ENCODE measurements around the gene P2RX1. TPM values are rescaled to one million over a fixed set of nuclear protein-coding genes. Genes with fewer than 3 reads are reported as not detected.
A peak's percentile ranks its signal among the peaks of the same experiment; 100 is the strongest.

Gene P2RX1
- total RNA-seq, 6 experiments from 2014 or later, result 0.08 TPM; not detected in 5

DNA sequence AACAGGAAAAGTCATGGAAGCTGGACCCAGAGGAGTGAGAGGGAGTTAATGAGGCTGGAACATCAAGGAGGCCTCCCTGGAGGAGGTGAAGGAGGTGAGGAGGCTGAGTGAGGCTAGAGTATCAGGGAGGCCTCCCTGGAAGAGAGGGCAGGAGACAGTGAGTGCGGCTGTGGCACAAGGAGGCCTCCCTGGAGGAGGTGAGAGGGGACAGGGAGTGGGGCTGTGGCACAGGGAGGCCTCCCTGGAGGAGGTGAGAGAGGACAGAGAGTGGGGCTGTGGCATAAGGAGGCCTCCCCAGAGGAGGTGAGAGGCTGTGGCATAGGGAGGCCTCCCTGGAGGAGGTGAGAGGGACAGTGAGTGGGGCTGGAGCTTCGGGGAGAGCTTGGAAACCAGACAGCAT lies 28.9 kb downstream of the P2RX1 start:
- H3K27ac Mint-ChIP-seq, result peak overlapping the region; percentile 98
- H3K36me3 Mint-ChIP-seq (ENCODE audit: low read depth), result no peaks in the 10 kb centered on the region
- no peak for DNase-seq
- no peaks in the 10 kb centered on the region for H3K9me3 Mint-ChIP-seq
- peaks cover 64% of the 10 kb centered on the region for H3K4me1 Mint-ChIP-seq (ENCODE audit: low read depth)
- H3K4me3 Mint-ChIP-seq, result no peak overlapping the region
- H3K27me3 Mint-ChIP-seq (ENCODE audit: insufficient read depth), result peaks cover 3% of the 10 kb centered on the region; the same call in 1 of the 2 replicates
- TF ChIP-seq, protein P1, sequence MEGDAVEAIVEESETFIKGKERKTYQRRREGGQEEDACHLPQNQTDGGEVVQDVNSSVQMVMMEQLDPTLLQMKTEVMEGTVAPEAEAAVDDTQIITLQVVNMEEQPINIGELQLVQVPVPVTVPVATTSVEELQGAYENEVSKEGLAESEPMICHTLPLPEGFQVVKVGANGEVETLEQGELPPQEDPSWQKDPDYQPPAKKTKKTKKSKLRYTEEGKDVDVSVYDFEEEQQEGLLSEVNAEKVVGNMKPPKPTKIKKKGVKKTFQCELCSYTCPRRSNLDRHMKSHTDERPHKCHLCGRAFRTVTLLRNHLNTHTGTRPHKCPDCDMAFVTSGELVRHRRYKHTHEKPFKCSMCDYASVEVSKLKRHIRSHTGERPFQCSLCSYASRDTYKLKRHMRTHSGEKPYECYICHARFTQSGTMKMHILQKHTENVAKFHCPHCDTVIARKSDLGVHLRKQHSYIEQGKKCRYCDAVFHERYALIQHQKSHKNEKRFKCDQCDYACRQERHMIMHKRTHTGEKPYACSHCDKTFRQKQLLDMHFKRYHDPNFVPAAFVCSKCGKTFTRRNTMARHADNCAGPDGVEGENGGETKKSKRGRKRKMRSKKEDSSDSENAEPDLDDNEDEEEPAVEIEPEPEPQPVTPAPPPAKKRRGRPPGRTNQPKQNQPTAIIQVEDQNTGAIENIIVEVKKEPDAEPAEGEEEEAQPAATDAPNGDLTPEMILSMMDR (IDR thresholded peaks at IDR 0.05), result no peak

DNA sequence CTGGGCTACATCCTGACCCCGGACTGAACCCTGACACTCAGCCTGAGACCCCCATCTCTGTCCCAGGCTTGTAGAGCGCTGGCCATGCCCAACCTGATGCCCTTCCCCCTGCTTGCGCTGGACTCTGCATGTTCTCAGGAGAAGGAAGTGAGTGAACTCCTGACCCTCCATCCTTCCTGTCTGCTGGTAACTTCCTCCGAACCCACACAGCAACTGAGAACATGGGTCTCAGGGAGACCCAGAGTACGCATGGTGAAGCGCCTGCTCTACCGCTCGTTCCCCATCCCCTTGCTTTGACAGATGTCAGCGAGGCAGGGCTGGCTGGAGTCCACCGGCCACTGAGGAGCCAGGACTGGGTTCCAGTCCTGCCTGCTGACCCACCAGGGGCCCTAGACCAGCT lies 29.5 kb downstream of the P2RX1 start:
- peaks cover 3% of the 10 kb centered on the region; the same call in 1 of the 2 replicates for H3K27me3 Mint-ChIP-seq (ENCODE audit: insufficient read depth)
- TF ChIP-seq, protein P1 (IDR thresholded peaks at IDR 0.05), result no peak
- H3K36me3 Mint-ChIP-seq (ENCODE audit: low read depth), result no peaks in the 10 kb centered on the region
- H3K9me3 Mint-ChIP-seq, result no peaks in the 10 kb centered on the region
- peaks cover 61% of the 10 kb centered on the region for H3K4me1 Mint-ChIP-seq (ENCODE audit: low read depth)
- H3K4me3 Mint-ChIP-seq, result no peak overlapping the region
- H3K27ac Mint-ChIP-seq, result peak overlapping the region; percentile 98
- DNase-seq, result no peak

DNA sequence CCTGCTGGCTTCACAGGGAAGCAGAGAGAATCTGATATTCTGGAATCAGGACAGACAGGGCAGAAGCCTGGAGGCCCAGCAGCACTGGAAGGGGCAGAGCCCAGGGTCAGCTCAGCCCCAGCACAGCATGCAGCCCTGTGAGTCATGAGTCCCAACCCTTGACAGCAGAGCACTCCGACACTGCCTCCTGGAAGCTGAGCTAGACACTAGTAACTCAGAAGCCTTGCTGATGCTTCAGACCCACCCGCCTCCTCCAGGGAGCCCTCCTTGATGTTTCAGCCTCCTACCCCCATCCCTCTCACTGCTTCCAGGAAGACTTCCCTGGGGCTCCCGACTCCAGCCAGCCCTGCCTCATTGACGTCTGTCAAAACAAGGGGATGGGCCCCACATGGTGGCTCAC lies 30.3 kb downstream of the P2RX1 start:
- peaks cover 53% of the 10 kb centered on the region for H3K4me1 Mint-ChIP-seq (ENCODE audit: low read depth)
- H3K27ac Mint-ChIP-seq, result peak overlapping the region; percentile 71
- peak; percentile 70 for DNase-seq
- no peak overlapping the region for H3K4me3 Mint-ChIP-seq
- H3K9me3 Mint-ChIP-seq, result no peaks in the 10 kb centered on the region
- H3K36me3 Mint-ChIP-seq (ENCODE audit: low read depth), result peaks cover 5% of the 10 kb centered on the region; the same call in 1 of the 2 replicates
- TF ChIP-seq, protein P1 (IDR thresholded peaks at IDR 0.05), result no peak
- H3K27me3 Mint-ChIP-seq (ENCODE audit: insufficient read depth), result no peaks in the 10 kb centered on the region

DNA sequence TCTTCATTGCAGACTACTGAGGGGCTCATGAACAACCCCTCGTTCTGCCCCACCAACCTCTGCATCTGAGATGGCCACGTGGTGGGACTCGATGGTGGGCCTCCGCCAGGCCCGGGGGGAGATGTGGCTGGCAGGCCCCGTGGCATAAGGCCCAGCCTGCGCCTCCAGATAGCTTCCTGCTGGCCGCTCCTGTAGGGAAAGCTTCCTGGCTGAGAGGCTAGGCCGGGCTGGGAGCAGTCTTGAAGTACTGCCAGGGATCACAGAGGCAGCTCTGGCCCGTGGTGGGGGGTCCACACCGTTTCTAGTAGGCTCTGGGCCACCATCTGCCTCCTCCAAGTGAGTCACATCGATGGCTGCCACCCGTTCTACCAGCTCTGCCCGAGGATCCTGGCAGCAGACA lies 31.0 kb downstream of the P2RX1 start:
- Mint-ChIP-seq H3K27ac (no peak overlapping the region), H3K4me1 (ENCODE audit: low read depth) (peaks cover 46% of the 10 kb centered on the region), H3K27me3 (ENCODE audit: insufficient read depth) (no peaks in the 10 kb centered on the region), H3K9me3 (no peaks in the 10 kb centered on the region), H3K4me3 (no peak overlapping the region), H3K36me3 (ENCODE audit: low read depth) (peaks cover 5% of the 10 kb centered on the region; the same call in 1 of the 2 replicates)
- TF ChIP-seq, protein P1 (IDR thresholded peaks at IDR 0.05), result no peak
- DNase-seq, result no peak

DNA sequence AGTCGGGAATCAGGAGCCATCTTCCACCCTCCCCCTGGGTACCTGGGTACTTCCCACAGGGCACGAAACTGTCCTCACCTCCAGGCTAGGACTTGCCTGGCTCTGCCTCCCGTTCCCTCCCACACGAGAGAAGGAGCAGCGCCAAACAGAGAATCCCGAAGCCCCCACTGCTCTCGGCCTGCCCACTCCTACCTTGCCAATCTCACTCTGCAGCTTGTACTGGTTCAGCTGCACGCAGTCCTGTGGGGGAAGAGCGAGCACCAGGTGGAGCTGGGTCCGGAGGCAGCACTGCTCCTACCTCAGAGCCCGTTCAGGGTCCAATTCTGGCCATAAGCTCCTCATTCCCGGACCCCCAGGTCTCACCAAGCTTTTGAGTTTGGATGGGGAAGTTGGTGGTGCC lies 32.1 kb downstream of the P2RX1 start:
- H3K36me3 Mint-ChIP-seq (ENCODE audit: low read depth), result peaks cover 5% of the 10 kb centered on the region; the same call in 1 of the 2 replicates
- TF ChIP-seq, protein P1 (IDR thresholded peaks at IDR 0.05), result no peak
- H3K4me1 Mint-ChIP-seq (ENCODE audit: low read depth), result peaks cover 43% of the 10 kb centered on the region
- H3K9me3 Mint-ChIP-seq, result no peaks in the 10 kb centered on the region
- no peak overlapping the region for H3K27ac Mint-ChIP-seq
- H3K27me3 Mint-ChIP-seq (ENCODE audit: insufficient read depth), result peaks cover 1% of the 10 kb centered on the region; the same call in 1 of the 2 replicates
- H3K4me3 Mint-ChIP-seq, result no peak overlapping the region
- DNase-seq, result no peak

DNA sequence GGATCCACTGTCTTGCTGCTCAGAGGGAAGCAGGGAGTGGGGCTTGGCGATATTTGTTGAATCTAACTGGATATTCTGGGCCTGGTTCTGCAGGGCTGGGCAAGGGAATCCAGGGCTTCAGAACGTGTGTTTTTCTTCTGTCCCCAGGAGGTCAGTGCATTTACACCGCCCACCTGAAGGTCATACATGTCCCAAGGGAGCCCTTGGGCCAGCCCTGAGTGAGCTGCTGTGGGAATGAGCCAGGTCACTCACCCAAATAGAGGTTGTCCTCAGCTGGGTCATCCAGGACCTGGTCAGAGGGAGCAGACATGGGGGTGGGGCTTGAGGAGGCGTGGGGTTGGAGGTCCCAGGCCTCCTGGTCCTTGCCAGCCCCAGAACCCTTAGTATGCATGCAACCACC lies 34.0 kb downstream of the P2RX1 start:
- Mint-ChIP-seq H3K4me3 (no peak overlapping the region), H3K9me3 (no peaks in the 10 kb centered on the region), H3K4me1 (ENCODE audit: low read depth) (peaks cover 27% of the 10 kb centered on the region), H3K27ac (no peak overlapping the region), H3K36me3 (ENCODE audit: low read depth) (peaks cover 5% of the 10 kb centered on the region; the same call in 1 of the 2 replicates), H3K27me3 (ENCODE audit: insufficient read depth) (peaks cover 1% of the 10 kb centered on the region; the same call in 1 of the 2 replicates)
- no peak for DNase-seq
- TF ChIP-seq, protein P1 (IDR thresholded peaks at IDR 0.05), result no peak
